Adipocyte (in vitro differentiated cells): Measurements from ENCODE around the gene ZNF581.

Experiments
- DNase-seq: peaks from one replicate; pipeline ENCODE4 v3.0.0-alpha.2; 2015; ENCODE audit warnings: low read depth
- H3K27me3 ChIP-seq: replicated peaks from 2 replicates; pipeline ENCODE4 v1.7.0; 2013; ENCODE audit warnings: mild to moderate bottlenecking, low read length, moderate library complexity; ENCODE audit not compliant: control insufficient read depth, insufficient read depth
- H3K36me3 ChIP-seq: 2 replicates; pipeline ENCODE4 v1.7.0; 2013; ENCODE audit warnings: low read length, mild to moderate bottlenecking, moderate library complexity; ENCODE audit not compliant: control insufficient read depth, insufficient read depth, severe bottlenecking
- H3K4me1 ChIP-seq: 2 replicates; pipeline ENCODE4 v1.7.0; 2013; ENCODE audit warnings: mild to moderate bottlenecking, low read length, moderate library complexity; ENCODE audit not compliant: control insufficient read depth, insufficient read depth
- H3K4me3 ChIP-seq: 2 replicates; pipeline ENCODE4 v1.7.0; 2013; ENCODE audit warnings: mild to moderate bottlenecking, low read length, moderate library complexity
- H3K9ac ChIP-seq: 2 replicates; pipeline ENCODE4 v1.7.0; 2013; ENCODE audit warnings: mild to moderate bottlenecking, low read length, moderate library complexity
- H3K9me3 ChIP-seq: 2 replicates; pipeline ENCODE4 v1.7.0; 2013; ENCODE audit warnings: mild to moderate bottlenecking, low read length, moderate library complexity; ENCODE audit not compliant: control insufficient read depth

The ZNF581 gene

GRCh38 chr19:55636723-55637122 is 6.7 kb upstream of the ZNF581 start:
- Histone ChIP-seq H3K9ac (no peak overlapping the region), H3K27me3 (no peaks in the 10 kb centered on the region), H3K36me3 (peaks cover 3% of the 10 kb centered on the region), H3K9me3 (no peaks in the 10 kb centered on the region), H3K4me3 (peak overlapping the region; percentile 99), H3K4me1 (peaks cover 49% of the 10 kb centered on the region)
- no peak for DNase-seq

GRCh38 chr19:55637534-55637933 is 5.9 kb upstream of the ZNF581 start:
- Histone ChIP-seq H3K4me1 (peaks cover 53% of the 10 kb centered on the region), H3K36me3 (peaks cover 3% of the 10 kb centered on the region), H3K9ac (no peak overlapping the region), H3K9me3 (no peaks in the 10 kb centered on the region), H3K4me3 (no peak overlapping the region), H3K27me3 (no peaks in the 10 kb centered on the region)
- no peak for DNase-seq

- no peak overlapping the region for H3K4me3 ChIP-seq
- DNase-seq: peak; percentile 53
- no peaks in the 10 kb centered on the region for H3K27me3 ChIP-seq
- H3K36me3 ChIP-seq: peaks cover 3% of the 10 kb centered on the region
- no peak overlapping the region for H3K9ac ChIP-seq
- peaks cover 59% of the 10 kb centered on the region for H3K4me1 ChIP-seq
- no peaks in the 10 kb centered on the region for H3K9me3 ChIP-seq
These were observed 4.5 kb upstream of the ZNF581 start for GRCh38 chr19:55638864-55639359.

GRCh38 chr19:55640043-55640576 is 3.3 kb upstream of the ZNF581 start:
- H3K4me3 ChIP-seq: peak overlapping the region; percentile 92
- H3K36me3 ChIP-seq: peaks cover 10% of the 10 kb centered on the region
- H3K9me3 ChIP-seq: no peaks in the 10 kb centered on the region
- H3K9ac ChIP-seq: peak overlapping the region; percentile 91
- peaks cover 64% of the 10 kb centered on the region for H3K4me1 ChIP-seq
- DNase-seq: peak; percentile 85
- H3K27me3 ChIP-seq: no peaks in the 10 kb centered on the region

- H3K27me3 ChIP-seq: no peaks in the 10 kb centered on the region
- H3K36me3 ChIP-seq: peaks cover 16% of the 10 kb centered on the region
- no peaks in the 10 kb centered on the region for H3K9me3 ChIP-seq
- H3K9ac ChIP-seq: peak within 1 kb of the TSS; percentile 91
- DNase-seq: peak; percentile 85
- H3K4me3 ChIP-seq: peak within 1 kb of the TSS; percentile 92
- H3K4me1 ChIP-seq: peaks cover 61% of the 10 kb centered on the region
These were observed 2.6 kb upstream of the ZNF581 start, which contains the start of gene ZNF580 for GRCh38 chr19:55640577-55641425. ZNF580 (plus strand) TSS chr19:55641002; CDS start chr19:55642509, 1,507 bp downstream.

GRCh38 chr19:55641426-55642152 is 1.9 kb upstream of the ZNF581 start:
- Histone ChIP-seq H3K4me3 (peak overlapping the region; percentile 92), H3K27me3 (no peaks in the 10 kb centered on the region), H3K9ac (peak overlapping the region; percentile 91), H3K4me1 (peaks cover 53% of the 10 kb centered on the region), H3K36me3 (peaks cover 16% of the 10 kb centered on the region), H3K9me3 (no peaks in the 10 kb centered on the region)
- peak; percentile 64 for DNase-seq

- DNase-seq: peak; percentile 52
These were observed 1.1 kb upstream of the ZNF581 start for GRCh38 chr19:55642153-55643002.

GRCh38 chr19:55643887-55644176 is 383 bp downstream of the ZNF581 start:
- H3K27me3 ChIP-seq: no peaks in the 10 kb centered on the region
- H3K9ac ChIP-seq: peak overlapping the region; percentile 91
- DNase-seq: no peak
- no peaks in the 10 kb centered on the region for H3K9me3 ChIP-seq
- H3K36me3 ChIP-seq: peaks cover 13% of the 10 kb centered on the region
- H3K4me3 ChIP-seq: peak overlapping the region; percentile 92
- peaks cover 52% of the 10 kb centered on the region for H3K4me1 ChIP-seq

More at GRCh38 chr19:55642153-55643002, 1.1 kb upstream of the ZNF581 start:
- no peaks in the 10 kb centered on the region for H3K9me3 ChIP-seq
- H3K36me3 ChIP-seq: peaks cover 16% of the 10 kb centered on the region
- no peaks in the 10 kb centered on the region for H3K27me3 ChIP-seq
- peak overlapping the region; percentile 92 for H3K4me3 ChIP-seq
- peak overlapping the region; percentile 91 for H3K9ac ChIP-seq
- peaks cover 52% of the 10 kb centered on the region for H3K4me1 ChIP-seq

GRCh38 chr19:55644191-55644833 is 863 bp downstream of the ZNF581 start:
- DNase-seq: no peak
- Histone ChIP-seq H3K9me3 (no peaks in the 10 kb centered on the region), H3K27me3 (no peaks in the 10 kb centered on the region), H3K36me3 (peaks cover 13% of the 10 kb centered on the region), H3K9ac (peak overlapping the region; percentile 91), H3K4me3 (peak overlapping the region; percentile 92), H3K4me1 (peaks cover 52% of the 10 kb centered on the region)

- peaks cover 13% of the 10 kb centered on the region for H3K36me3 ChIP-seq
- no peaks in the 10 kb centered on the region for H3K9me3 ChIP-seq
- peaks cover 48% of the 10 kb centered on the region for H3K4me1 ChIP-seq
- H3K4me3 ChIP-seq: peak overlapping the region; percentile 92
- DNase-seq: no peak
- no peaks in the 10 kb centered on the region for H3K27me3 ChIP-seq
- peak overlapping the region; percentile 91 for H3K9ac ChIP-seq
These were observed 1.5 kb downstream of the ZNF581 start for GRCh38 chr19:55644842-55645511.
